Measurements from ENCODE around the gene KDM4B. TPM values are rescaled to one million over a fixed set of nuclear protein-coding genes. Genes with fewer than 3 reads are reported as not detected.

The KDM4B gene
- total and polyA plus RNA-seq, 9 of the 15 experiments (the other 6 are each of a cell fraction or from before 2014, with no cell fraction given) = 0.21 to 29.9 (median 7.3) TPM

DNA sequence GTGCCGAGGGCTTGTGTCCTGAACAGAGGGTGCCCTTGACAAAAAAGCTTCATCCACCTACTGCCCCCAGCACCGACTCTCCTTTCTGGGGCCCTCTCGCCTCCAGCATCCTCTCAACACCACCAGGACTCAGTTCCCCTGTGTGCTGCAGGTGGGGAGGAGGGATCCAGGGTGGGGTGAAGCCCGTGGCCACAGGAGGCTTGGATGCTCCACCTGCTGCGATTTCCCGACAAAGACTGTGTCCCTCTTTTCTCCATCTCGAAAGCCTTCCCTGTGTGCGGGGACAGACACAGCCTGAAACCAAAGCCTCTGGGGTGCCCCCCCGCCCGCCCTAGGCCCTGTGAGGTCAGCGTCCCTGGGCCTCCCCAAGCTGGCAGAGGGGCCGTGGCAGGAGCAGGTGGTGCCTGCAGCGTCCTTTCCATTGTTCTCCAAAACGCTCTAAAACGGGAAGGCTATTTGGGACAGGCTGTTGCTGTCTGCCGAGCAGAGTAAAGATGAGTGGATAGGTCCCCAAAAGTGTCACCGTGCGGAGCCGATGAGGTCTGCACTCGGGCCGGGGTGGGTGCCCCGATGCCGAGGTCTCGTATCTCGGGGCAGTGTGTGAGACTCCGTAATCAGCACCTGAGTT, 186.0 kb downstream of the KDM4B start:
- Histone ChIP-seq H3K4me3 (no peak overlapping the region), H3K9me1 (ENCODE audit: control insufficient read depth, insufficient read depth, low read length) (peaks cover 3% of the 10 kb centered on the region), H3K27ac (ENCODE audit: extremely low read depth, low read depth, low read length) (no peak overlapping the region), H2AFZ (ENCODE audit: low read depth, low read length) (no peak overlapping the region), H3K9ac (ENCODE audit: insufficient read depth in 1 of 2, low read depth in 2 of 2, low read length in 2 of 2) (no peak overlapping the region), H4K20me1 (replicated peaks; ENCODE audit: control insufficient read depth, insufficient read depth, low read length) (no peaks in the 10 kb centered on the region; the same call in 1 of the 2 replicates), H3K27me3 (ENCODE audit: control insufficient read depth in 2 of 2, insufficient read depth in 2 of 2, low read length in 2 of 2) (no peaks in the 10 kb centered on the region), H3K36me3 (ENCODE audit: control insufficient read depth, insufficient read depth, low read length) (peaks cover 8% of the 10 kb centered on the region; the same call in 1 of the 3 replicates), H3K4me1 (replicated peaks in 1 of 2; ENCODE audit: control insufficient read depth in 2 of 2, insufficient read depth in 2 of 2, low read length in 2 of 2) (peaks cover 0 to 39% of the 10 kb centered on the region in 2 experiments; a peak in 2 of 5 replicates), H3K4me2 (ENCODE audit: insufficient read depth, low read length) (no peak overlapping the region), H3K9me3 (replicated peaks; ENCODE audit: control insufficient read depth, insufficient read depth, low read depth, low read length) (0 out of 2 replicates have a peak, but pooled peaks cover 2% of the 10 kb centered on the region), H3K79me2 (ENCODE audit: control insufficient read depth, insufficient read depth, low read length) (no peaks in the 10 kb centered on the region)
- ChIA-PET POLR2A (interaction anchor here (0.6 to 1.4 kb wide), 5 partner anchors 8 to 122 kb away, joined by 3 to 8 read pairs (median 3); no protein-coding TSS in a partner anchor), CTCF (ENCODE audit: low intra/inter-chr PET ratio) (no interaction called here)
- FAIRE-seq (no peak), ATAC-seq (no peak), DNase-seq (ENCODE audit: extremely low read depth in 1 of 4, low spot score in 3 of 4) (no peak)
- 76% methylated on average over 22 of the region's 26 CpGs for WGBS (ENCODE audit: insufficient coverage, low coverage, missing lambda C conversion rate)
- in situ Hi-C loops (cut with MboI) = no loop called here
- TF ChIP-seq HCFC1 (IDR thresholded peaks at IDR 0.05; ENCODE audit: low read depth, low read length) = no peak
- no peak for TF ChIP-seq RBM25 (IDR thresholded peaks at IDR 0.05; ENCODE audit: low read depth, low read length, severe bottlenecking)
- TF ChIP-seq ZHX1 (conservative IDR thresholded peaks at IDR 0.05; ENCODE audit: low read length) = no peak
- TF ChIP-seq TBL1XR1 (IDR thresholded peaks at IDR 0.05; ENCODE audit: low read length in 2 of 2) = no peak
- no peak for TF ChIP-seq ILK (tag; IDR thresholded peaks at IDR 0.05; ENCODE audit: borderline replicate concordance, low read depth)
- BruUV-seq (replicated peaks) = no TSS peak
- intact Hi-C loops (cut with micrococcal nuclease) = loop anchor here (5.0 kb wide), 1 partner anchor 108 kb away; no protein-coding TSS in a partner anchor
